Trophoblast cell (in vitro differentiated cells and primary cell): ENCODE measurements around the gene DPYD. TPM values are rescaled to one million over a fixed set of nuclear protein-coding genes. Genes with fewer than 3 reads are reported as not detected.

Experiments used
- DNase-seq, 2 donors: peaks; one replicate each; pipeline ENCODE4 v3.0.0-alpha.2; 2016
- H2AFZ ChIP-seq: 2 replicates; pipeline ENCODE4 v1.6.1; 2013; ENCODE audit warnings: low read length, moderate library complexity, mild to moderate bottlenecking; ENCODE audit not compliant: insufficient read depth, poor library complexity
- H2AK5ac ChIP-seq: 2 replicates; pipeline ENCODE4 v1.6.1; 2013; ENCODE audit warnings: mild to moderate bottlenecking, low read length
- H2BK120ac ChIP-seq: 2 replicates; pipeline ENCODE4 v1.6.1; 2013; ENCODE audit warnings: low read length, mild to moderate bottlenecking, moderate library complexity; ENCODE audit not compliant: insufficient read depth, poor library complexity
- H2BK12ac ChIP-seq: 2 replicates; pipeline ENCODE4 v1.6.1; 2013; ENCODE audit warnings: mild to moderate bottlenecking, low read length, moderate library complexity
- H2BK5ac ChIP-seq: 2 replicates; pipeline ENCODE4 v1.6.1; 2013; ENCODE audit warnings: low read length, low read depth, moderate library complexity, mild to moderate bottlenecking; ENCODE audit not compliant: poor library complexity
- H3K14ac ChIP-seq: 2 replicates; pipeline ENCODE4 v1.6.1; 2013; ENCODE audit warnings: mild to moderate bottlenecking, low read length
- H3K18ac ChIP-seq: 2 replicates; pipeline ENCODE4 v1.6.1; 2013; ENCODE audit warnings: mild to moderate bottlenecking, low read length
- H3K23ac ChIP-seq: 2 replicates; pipeline ENCODE4 v1.6.1; 2013; ENCODE audit warnings: low read length
- H3K27ac ChIP-seq: 2 replicates; pipeline ENCODE4 v1.5.1; 2013; ENCODE audit warnings: low read depth, mild to moderate bottlenecking, inconsistent platforms, low read length, moderate library complexity
- H3K27me3 ChIP-seq: 2 replicates; pipeline ENCODE4 v1.6.1; 2013; ENCODE audit warnings: inconsistent platforms, mild to moderate bottlenecking, low read length, moderate library complexity; ENCODE audit not compliant: insufficient read depth
- H3K36me3 ChIP-seq, 2 experiments: 1 replicate in 1 of 2; 2 replicates in 1 of 2; pipeline ENCODE4 v1.6.1; 2013; ENCODE audit warnings: low read length in 2 of 2, mild to moderate bottlenecking in 2 of 2, moderate library complexity in 1 of 2; ENCODE audit not compliant: insufficient read depth in 2 of 2, control insufficient read depth in 1 of 2
- H3K4ac ChIP-seq: 2 replicates; pipeline ENCODE4 v1.6.1; 2013; ENCODE audit warnings: low read depth, mild to moderate bottlenecking, low read length, moderate library complexity
- H3K4me1 ChIP-seq, 2 experiments: 1 replicate in 1 of 2; 2 replicates in 1 of 2; pipeline ENCODE4 v1.6.1; 2013; ENCODE audit warnings: low read length in 2 of 2, mild to moderate bottlenecking in 2 of 2, moderate library complexity in 1 of 2; ENCODE audit not compliant: insufficient read depth in 2 of 2, control insufficient read depth in 1 of 2
- H3K4me2 ChIP-seq: 2 replicates; pipeline ENCODE4 v1.6.1; 2013; ENCODE audit warnings: inconsistent platforms, mild to moderate bottlenecking, low read length, moderate library complexity
- H3K4me3 ChIP-seq: 2 replicates; pipeline ENCODE4 v1.5.1; 2013; ENCODE audit warnings: mild to moderate bottlenecking, low read depth, low read length, inconsistent platforms
- H3K79me1 ChIP-seq: one replicate; pipeline ENCODE4 v1.6.1; 2013; ENCODE audit warnings: low read length
- H3K79me2 ChIP-seq: 2 replicates; pipeline ENCODE4 v1.6.1; 2013; ENCODE audit warnings: low read length, mild to moderate bottlenecking; ENCODE audit not compliant: control insufficient read depth, insufficient read depth, poor library complexity
- H3K9ac ChIP-seq: 2 replicates; pipeline ENCODE4 v1.6.1; 2013; ENCODE audit warnings: mild to moderate bottlenecking, low read length
- H3K9me3 ChIP-seq: 2 replicates; pipeline ENCODE4 v1.6.1; 2013; ENCODE audit warnings: low read depth, mild to moderate bottlenecking, control low read depth, inconsistent platforms, low read length; ENCODE audit not compliant: insufficient read depth
- H4K12ac ChIP-seq: 2 replicates; pipeline ENCODE4 v1.6.1; 2013; ENCODE audit warnings: low read depth, mild to moderate bottlenecking, low read length, moderate library complexity
- H4K8ac ChIP-seq: 2 replicates; pipeline ENCODE4 v1.6.1; 2013; ENCODE audit warnings: low read depth, mild to moderate bottlenecking, low read length, moderate library complexity
- H4K91ac ChIP-seq: one replicate; pipeline ENCODE4 v1.6.1; 2013; ENCODE audit warnings: low read depth, mild to moderate bottlenecking, low read length, moderate library complexity
- WGBS: extraction: QIAGEN DNeasy Blood & Tissue Kit; methylation state at CpG from one replicate; pipeline ENCODE4 v1.1.7; 2013; ENCODE audit warnings: missing lambda C conversion rate; ENCODE audit not compliant: insufficient read length, insufficient coverage; ENCODE audit errors: extremely low coverage; 5-methylcytosine and 5-hydroxymethylcytosine counted together
- polyA plus RNA-seq: library from polyadenylated mRNA; stranded (reverse); fragments of 200-250 nt; gene quantifications from 2 replicates; pipeline ENCODE4 v1.2.3, GENCODE V29; 2013

DPYD gene
- polyA plus RNA-seq: 0.05 and 0.12 TPM in 2 replicates

- Histone ChIP-seq H3K4me1 (peaks cover 0 to 6% of the 10 kb centered on the region in 2 experiments), H3K4ac (no peak within 1 kb of the TSS), H4K91ac (no peak within 1 kb of the TSS), H3K18ac (no peak within 1 kb of the TSS), H2AFZ (peak within 1 kb of the TSS; percentile 88), H2BK120ac (no peak within 1 kb of the TSS), H3K23ac (no peak within 1 kb of the TSS), H4K8ac (peak within 1 kb of the TSS; percentile 53), H3K4me3 (peak within 1 kb of the TSS; percentile 86), H3K14ac (no peak within 1 kb of the TSS), H3K79me1 (no peaks in the 10 kb centered on the region), H3K9ac (peak within 1 kb of the TSS; percentile 51), H2BK12ac (no peak within 1 kb of the TSS), H3K9me3 (no peaks in the 10 kb centered on the region), H2BK5ac (no peak within 1 kb of the TSS), H3K27me3 (no peaks in the 10 kb centered on the region), H3K27ac (peak within 1 kb of the TSS; percentile 36), H4K12ac (no peak within 1 kb of the TSS), H3K79me2 (no peaks in the 10 kb centered on the region), H3K36me3 (no peaks in the 10 kb centered on the region), H2AK5ac (no peak within 1 kb of the TSS), H3K4me2 (peak within 1 kb of the TSS; percentile 97)
- WGBS: no CpG with 5 or more reads among the region's 50 CpGs
- peak; percentile 67 to 83 for DNase-seq
Observed at GRCh38 chr1:97920832-97921571, at the start of gene DPYD. Gene DPYD (minus strand): TSS chr1:97921034. CDS start chr1:97920922, 112 bp downstream.

GRCh38 chr1:97960470-97960869, 39.6 kb upstream of the DPYD start:
- H3K4me3 ChIP-seq: no peak overlapping the region
- H3K18ac ChIP-seq: no peak overlapping the region
- no peak overlapping the region for H2BK120ac ChIP-seq
- no peaks in the 10 kb centered on the region for H3K36me3 ChIP-seq
- H3K9me3 ChIP-seq: no peaks in the 10 kb centered on the region
- H3K27ac ChIP-seq: no peak overlapping the region
- H3K4ac ChIP-seq: no peak overlapping the region
- H4K12ac ChIP-seq: no peak overlapping the region
- no peaks in the 10 kb centered on the region for H3K79me1 ChIP-seq
- no peak overlapping the region for H3K14ac ChIP-seq
- H2AFZ ChIP-seq: no peak overlapping the region
- no peak for DNase-seq
- H3K4me1 ChIP-seq: no peaks in the 10 kb centered on the region
- no peak overlapping the region for H2BK5ac ChIP-seq
- no peak overlapping the region for H3K9ac ChIP-seq
- no peak overlapping the region for H4K91ac ChIP-seq
- no peak overlapping the region for H4K8ac ChIP-seq
- H3K27me3 ChIP-seq: no peaks in the 10 kb centered on the region
- no peak overlapping the region for H2AK5ac ChIP-seq
- no peaks in the 10 kb centered on the region for H3K79me2 ChIP-seq
- H3K4me2 ChIP-seq: no peak overlapping the region
- H3K23ac ChIP-seq: no peak overlapping the region
- H2BK12ac ChIP-seq: no peak overlapping the region

- H3K4me2 ChIP-seq: no peak overlapping the region
- no peak overlapping the region for H2BK12ac ChIP-seq
- H2AK5ac ChIP-seq: no peak overlapping the region
- H2BK120ac ChIP-seq: no peak overlapping the region
- H3K14ac ChIP-seq: no peak overlapping the region
- no peak overlapping the region for H3K9ac ChIP-seq
- no CpG with 5 or more reads among the region's 3 CpGs for WGBS
- H3K18ac ChIP-seq: no peak overlapping the region
- no peaks in the 10 kb centered on the region for H3K36me3 ChIP-seq
- no peaks in the 10 kb centered on the region for H3K79me1 ChIP-seq
- no peak overlapping the region for H3K4me3 ChIP-seq
- no peak for DNase-seq
- H4K91ac ChIP-seq: no peak overlapping the region
- no peak overlapping the region for H3K23ac ChIP-seq
- no peaks in the 10 kb centered on the region for H3K79me2 ChIP-seq
- no peak overlapping the region for H4K8ac ChIP-seq
- H4K12ac ChIP-seq: no peak overlapping the region
- H3K9me3 ChIP-seq: no peaks in the 10 kb centered on the region
- H2BK5ac ChIP-seq: no peak overlapping the region
- no peak overlapping the region for H3K27ac ChIP-seq
- H2AFZ ChIP-seq: no peak overlapping the region
- no peaks in the 10 kb centered on the region for H3K27me3 ChIP-seq
- no peaks in the 10 kb centered on the region for H3K4me1 ChIP-seq
- no peak overlapping the region for H3K4ac ChIP-seq
Observed at GRCh38 chr1:97947695-97948094, 26.9 kb upstream of the DPYD start.

GRCh38 chr1:97943354-97943753, 22.5 kb upstream of the DPYD start:
- no peaks in the 10 kb centered on the region for H3K79me2 ChIP-seq
- no peak overlapping the region for H3K4me2 ChIP-seq
- H3K27me3 ChIP-seq: no peaks in the 10 kb centered on the region
- no peak overlapping the region for H3K27ac ChIP-seq
- no peak overlapping the region for H4K8ac ChIP-seq
- no CpG with 5 or more reads among the region's 4 CpGs for WGBS
- H3K23ac ChIP-seq: no peak overlapping the region
- no peaks in the 10 kb centered on the region for H3K36me3 ChIP-seq
- no peak overlapping the region for H2BK12ac ChIP-seq
- H3K4me3 ChIP-seq: no peak overlapping the region
- no peaks in the 10 kb centered on the region for H3K79me1 ChIP-seq
- no peak overlapping the region for H2BK5ac ChIP-seq
- no peak overlapping the region for H2AFZ ChIP-seq
- H3K9me3 ChIP-seq: no peaks in the 10 kb centered on the region
- H2BK120ac ChIP-seq: no peak overlapping the region
- no peak overlapping the region for H4K91ac ChIP-seq
- no peak overlapping the region for H3K14ac ChIP-seq
- no peak overlapping the region for H3K18ac ChIP-seq
- no peak overlapping the region for H4K12ac ChIP-seq
- no peak for DNase-seq
- no peaks in the 10 kb centered on the region for H3K4me1 ChIP-seq
- H3K4ac ChIP-seq: no peak overlapping the region
- H2AK5ac ChIP-seq: no peak overlapping the region
- H3K9ac ChIP-seq: no peak overlapping the region
